SIG-M5 (cell line): ENCODE data around the gene RMND5A.
"Not testable (repeated sequence)": the region's sequence is repeated elsewhere in the genome, so short reads cannot be mapped to it uniquely, and the experiment has no call there.

Experiments used
- DNase-seq: peaks from one replicate; lab custom pipeline; 2025; lab: John Stamatoyannopoulos, UW

RMND5A gene, protein sequence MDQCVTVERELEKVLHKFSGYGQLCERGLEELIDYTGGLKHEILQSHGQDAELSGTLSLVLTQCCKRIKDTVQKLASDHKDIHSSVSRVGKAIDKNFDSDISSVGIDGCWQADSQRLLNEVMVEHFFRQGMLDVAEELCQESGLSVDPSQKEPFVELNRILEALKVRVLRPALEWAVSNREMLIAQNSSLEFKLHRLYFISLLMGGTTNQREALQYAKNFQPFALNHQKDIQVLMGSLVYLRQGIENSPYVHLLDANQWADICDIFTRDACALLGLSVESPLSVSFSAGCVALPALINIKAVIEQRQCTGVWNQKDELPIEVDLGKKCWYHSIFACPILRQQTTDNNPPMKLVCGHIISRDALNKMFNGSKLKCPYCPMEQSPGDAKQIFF

DNA sequence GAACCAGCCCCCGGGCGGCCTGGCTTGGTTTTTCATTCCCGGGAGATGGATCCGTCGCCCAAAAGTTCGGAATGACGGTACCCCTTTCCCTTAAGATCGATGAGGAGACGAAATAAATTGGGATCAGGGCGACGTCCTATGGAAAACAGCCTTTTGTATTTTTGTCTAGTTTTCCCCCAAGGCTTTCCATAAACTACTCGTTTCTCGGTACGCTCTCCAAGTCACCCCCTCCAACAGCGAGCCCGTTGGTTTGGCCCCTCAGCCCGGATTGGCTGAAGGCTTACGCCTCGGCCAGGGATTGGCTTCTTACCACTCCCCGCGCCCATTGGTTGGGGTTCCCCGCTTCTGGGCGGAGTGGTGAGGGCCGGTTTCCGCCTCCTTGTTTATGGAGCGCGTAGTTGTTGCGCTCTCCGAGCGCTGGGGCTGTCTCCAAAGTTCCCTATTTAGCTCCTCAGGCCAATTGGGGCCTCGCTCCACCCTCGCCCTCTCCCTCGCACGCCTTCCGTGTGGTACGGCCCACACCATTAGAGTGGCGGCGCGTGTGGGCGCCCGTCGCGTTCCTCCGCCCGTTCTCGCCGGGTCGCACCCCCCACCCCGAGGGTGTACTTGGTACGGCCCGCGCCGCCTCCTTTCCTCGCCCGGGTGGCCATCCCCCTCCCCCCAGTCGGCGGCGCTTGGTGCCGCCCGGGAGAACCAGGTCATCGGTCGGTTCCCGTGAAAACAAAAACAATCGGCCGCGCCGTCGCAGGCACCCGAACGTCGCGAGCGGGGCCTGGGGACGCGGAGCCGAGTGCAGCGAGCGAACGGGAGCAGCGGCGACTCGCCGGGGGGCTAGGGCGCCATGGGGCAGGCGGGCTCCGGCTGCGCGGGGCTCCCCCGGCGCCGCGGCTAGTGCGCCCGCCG is at the start of gene RMND5A:
TSS of gene RMND5A (plus strand) at position 655 of the 903 bp plus-strand sequence. CDS start 377 bp downstream, outside the sequence.
- peak; percentile 76 for DNase-seq

DNA sequence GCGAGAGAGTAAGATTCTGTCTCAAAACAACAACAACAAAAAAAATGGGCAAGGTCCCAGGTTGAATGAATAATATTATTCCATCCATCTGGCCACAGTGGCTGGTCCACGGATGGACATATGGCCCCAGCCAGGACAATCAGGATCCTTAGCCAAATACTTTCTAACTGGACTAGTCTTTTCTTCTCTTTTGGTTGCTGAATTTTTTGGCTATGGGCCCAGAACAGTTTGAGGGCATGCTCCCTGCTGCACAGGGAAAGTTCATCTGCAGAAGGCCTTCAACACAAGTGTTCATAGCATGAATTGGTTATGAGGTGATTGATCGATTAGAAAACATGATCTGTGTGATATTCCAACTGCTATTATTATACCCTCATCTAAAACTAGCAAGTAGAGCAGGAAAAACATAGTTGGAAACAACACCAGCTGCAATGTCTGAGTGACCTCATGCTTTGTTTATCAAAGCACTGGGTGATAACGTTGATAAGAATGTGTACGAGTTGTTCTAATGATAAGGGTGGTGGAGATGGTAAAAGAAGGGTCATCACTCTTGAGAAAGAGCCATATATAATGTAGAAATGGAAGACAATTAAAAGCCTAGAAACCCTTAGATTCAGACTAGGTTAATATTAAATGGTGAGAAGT is 48.6 kb upstream of the RMND5A start:
- DNase-seq: no peak

DNA sequence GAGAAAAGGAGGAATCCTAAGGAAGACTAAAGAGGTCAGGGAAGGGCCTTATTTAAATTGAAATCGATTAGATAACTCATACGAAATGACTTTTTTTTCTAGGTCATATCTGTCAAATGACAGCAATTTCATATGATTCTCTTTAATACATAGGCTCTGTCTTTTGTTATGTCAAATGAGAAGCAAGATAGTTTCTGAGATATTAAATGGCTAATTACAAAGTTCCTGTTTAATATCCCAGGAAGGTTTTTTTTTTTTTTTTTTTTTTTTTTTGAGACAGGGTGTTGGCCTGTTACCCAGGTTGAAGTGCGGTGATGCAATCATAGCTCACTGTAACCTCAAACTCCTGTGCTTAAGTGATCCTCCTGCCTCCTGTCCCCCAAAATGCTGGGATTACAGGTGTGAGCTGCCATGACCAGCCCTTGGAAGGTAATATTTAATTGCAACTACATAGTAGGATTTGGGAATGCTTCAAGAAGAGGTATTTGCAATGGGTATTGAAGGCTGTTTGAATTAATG is 48.0 kb upstream of the RMND5A start:
- DNase-seq: no peak

DNA sequence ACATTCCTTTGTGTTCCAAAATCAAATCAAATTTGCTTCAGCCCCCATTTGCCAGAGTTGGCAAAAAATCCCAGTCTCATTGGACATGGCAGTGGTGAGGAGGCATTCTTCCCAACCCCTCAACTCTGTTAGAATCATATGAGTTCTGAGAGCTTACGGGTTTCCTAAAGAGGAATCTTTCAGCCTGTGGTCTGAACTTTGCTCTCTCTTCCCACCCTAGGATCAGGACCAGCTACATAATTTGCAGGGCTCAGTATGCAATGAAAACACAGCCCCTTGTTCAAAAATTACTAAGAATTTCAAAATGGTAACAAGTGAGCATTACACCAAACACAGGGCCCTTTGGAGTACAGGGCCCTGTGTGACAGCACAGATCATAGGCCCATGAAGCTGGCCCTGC is 47.1 kb upstream of the RMND5A start:
- DNase-seq: no peak

DNA sequence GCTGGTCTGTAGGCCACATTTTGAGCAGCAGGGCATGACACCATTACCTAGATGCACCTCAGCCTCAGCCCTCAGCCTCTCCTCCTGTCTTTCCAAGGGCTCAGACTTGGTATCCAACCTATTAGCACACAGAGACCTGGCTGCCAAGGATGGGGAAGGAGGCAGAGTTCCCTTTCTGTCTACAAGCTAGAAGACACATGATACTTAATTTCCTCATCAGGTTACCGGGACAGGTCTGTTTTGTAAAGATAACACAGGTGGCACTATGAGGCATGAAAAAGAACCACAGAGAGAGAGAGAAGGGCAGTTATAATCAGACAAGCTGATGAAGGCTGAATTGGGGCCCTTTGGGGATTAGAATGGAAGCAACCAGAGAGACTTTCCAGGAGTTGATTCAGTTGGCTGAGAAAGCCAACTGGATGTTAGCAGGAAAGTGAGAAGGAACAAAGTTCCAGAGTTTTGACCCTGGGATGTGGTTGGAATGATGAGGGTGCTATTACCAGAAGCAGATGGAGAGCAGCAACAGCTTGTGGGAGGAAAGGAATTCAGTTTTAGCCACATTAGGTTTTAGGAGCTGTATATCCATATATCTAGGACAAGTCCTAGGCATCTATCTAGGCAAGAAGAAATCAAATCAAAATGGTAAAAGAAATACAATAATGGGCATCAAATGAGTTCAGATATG is 46.0 kb upstream of the RMND5A start:
- no peak for DNase-seq

DNA sequence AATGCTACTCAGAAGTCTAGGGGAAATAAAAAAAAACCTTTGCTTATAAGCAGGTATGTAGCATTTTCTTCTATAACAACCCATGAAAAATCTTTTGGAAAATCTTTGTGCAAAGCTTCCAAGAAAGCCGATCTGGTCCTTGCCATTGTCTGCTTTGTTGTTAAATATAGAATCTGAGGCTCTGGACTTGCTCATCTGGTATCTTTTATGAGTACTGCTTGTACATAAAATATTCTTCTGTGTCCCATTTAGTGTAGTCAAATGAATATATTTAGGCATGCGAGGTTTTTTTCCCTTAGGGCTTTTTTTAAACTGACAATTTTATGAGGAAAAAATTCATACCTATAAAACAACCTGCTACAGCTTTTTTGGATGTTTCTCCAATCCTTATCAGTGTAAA is 45.0 kb upstream of the RMND5A start:
- no peak for DNase-seq

DNA sequence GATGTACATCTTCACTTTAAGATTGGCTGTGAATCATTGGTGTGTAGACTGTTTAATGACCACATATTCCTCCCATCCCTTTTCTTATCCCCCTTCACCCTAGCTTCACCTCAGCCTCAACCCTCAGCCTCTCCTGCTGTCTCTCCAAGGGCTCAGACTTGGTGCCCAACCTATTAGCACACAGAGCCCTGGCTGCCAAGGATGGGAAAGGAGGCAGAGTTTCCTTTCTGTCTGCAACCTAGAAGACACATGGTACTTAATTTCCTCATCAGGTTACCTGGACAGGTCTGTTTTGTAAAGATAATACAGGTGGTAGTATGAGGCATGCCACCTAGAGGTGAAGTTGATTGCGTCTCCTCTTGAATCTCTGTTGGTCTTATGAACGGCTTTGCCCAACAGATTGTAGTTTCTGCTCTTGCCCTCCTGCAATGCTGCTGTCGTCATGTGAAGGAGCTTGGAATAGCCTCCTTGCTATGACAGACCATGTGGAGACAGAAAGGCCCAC is 44.5 kb upstream of the RMND5A start:
- no peak for DNase-seq

DNA sequence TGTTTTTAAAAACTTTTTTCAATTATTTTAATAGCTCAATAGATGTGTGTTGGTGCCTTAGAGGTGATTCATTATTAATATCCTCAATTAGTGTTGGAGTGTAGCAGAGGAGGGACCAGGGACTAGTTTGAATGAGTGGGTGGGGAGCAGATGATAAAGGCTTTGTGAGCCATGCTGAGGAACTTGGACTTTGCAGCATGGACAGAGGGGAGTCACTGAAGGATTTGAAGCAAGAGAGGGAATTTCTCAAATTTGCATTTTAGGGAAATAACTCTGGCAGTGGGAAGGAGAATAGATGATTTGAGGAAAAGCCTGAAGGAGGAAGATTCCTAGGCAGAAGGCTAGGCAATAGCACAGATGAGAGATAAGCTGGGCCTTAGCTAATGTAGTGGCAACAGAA is 42.3 kb upstream of the RMND5A start:
- no peak for DNase-seq

DNA sequence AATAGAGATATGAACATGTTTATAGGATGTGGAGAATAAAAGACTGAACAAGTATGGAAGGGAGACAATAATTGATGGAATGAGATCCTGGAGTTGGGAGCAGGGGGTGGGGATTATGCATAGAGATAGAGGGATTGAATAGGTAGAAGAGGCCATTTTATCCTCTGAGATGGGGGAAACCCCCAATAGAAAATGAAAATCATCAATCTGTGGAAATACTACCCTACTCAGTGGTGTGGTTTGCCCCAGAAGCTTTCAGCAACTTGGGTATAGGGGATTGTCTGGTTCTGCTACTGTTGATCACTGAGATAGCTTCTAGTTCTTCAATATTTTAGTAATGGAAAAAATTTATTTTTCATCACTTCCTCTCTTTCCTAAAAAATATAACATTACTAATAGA is 41.1 kb upstream of the RMND5A start:
- DNase-seq: no peak

DNA sequence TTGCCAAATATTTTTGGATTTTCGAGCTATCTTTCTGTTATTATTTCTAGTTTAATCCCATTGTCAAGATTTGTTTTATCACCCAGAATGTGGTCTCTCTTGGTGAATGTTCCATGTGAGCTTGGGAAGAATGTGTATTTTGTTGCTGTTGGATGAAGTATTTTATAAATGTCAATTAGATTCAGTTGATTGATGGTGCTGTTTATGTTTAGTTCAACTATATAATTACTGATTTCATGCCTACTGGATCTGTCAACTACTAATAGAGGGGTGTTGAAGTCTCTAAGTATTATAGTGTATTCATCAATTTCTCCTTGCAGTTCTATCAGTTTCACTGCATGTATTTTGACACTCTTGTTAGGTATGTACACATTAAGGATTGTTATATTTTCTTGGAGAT is 34.7 kb upstream of the RMND5A start:
- no peak for DNase-seq

DNA sequence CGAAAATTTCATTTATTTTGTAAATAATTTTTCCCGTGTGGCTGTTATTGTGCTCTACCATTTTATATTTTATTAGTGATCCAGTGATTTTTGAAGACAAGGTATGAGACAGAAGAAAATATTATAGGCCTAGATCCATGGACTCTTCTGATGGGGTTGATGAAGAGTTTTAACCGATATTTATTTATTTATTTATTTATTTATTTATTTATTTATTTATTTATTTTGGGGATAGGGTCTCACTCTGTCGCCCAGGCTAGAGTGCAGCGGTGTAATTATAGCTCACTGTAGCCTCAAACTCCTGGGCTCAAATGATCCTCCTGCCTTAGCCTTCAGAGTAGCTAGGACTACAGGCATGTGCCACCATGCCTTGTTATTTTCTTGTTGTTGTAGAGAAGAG is 33.6 kb upstream of the RMND5A start:
- DNase-seq: no peak

DNA sequence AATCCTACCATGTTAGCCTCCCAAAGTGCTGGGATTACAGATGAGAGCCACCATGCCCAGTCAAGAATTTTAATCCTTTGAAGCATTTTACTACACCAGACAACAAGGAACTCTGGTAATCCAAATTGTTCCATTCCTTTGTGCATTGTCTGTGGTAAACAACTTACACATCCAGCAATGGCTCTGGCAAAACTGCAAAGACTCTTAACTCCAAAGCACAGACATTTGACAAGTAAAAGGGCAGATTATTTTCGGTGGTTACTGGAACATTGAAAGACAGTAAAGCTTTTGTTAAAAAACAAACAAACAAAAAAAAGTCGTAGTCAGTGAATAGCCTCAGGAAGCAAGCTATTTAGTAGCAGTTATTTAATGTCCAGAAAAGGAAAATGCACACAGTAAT is 33.2 kb upstream of the RMND5A start:
- no peak for DNase-seq

DNA sequence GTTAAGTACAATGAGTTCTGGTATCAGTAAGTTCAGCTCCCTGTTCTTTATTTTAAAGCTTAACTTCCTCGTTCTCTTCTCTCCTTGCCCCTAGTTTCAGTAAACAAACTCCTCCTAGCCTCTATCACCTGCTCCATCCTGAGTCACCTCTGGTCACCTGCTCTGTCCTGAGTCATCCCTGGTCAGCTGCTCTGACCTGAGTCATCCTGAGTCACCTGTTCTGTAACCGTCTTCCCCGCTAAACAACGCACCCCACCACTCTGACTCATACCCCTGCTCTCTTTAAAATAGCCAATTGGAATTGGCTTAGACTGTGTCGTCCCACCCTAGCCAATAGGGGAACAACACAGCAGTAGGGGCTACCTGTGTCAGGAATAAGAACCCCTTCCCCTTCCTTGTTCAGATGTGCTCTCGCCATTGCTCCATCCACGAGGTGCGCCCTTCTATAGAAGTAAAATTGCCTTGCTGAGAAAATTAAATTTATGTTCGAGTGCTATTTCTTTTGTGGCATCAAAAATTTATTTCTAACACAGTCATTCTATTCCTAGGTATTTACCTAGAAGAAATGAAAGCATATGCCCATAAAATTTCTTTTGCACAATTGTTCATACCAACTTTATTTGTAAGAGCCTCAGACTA is 24.9 kb upstream of the RMND5A start:
- DNase-seq: no peak

DNA sequence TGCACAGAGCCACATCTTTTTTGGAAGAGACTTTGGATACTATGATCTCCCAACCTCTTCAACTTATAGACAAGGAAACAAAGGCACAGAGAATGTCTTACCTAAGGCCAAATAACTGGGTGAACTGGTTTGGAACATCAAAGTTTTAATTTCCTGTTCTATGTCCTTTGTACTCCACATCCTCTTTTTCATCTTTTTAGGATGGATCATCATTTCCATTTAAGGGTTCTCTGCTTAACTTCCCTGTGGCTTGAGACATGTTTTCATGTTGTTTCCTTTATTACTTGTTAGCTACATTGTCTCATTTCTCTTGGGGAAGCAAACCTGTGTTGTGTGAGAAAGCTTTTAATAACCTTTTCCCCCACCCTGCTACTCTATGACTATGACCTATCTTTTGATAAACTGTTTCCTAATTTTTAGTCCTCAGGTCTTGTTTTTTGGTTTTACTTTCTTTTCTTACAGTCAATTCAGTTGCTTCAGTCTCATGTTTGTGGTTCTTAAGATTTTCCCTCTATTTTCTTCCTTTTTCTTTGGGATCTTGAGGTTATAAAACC is 22.5 kb upstream of the RMND5A start:
- DNase-seq: no peak

DNA sequence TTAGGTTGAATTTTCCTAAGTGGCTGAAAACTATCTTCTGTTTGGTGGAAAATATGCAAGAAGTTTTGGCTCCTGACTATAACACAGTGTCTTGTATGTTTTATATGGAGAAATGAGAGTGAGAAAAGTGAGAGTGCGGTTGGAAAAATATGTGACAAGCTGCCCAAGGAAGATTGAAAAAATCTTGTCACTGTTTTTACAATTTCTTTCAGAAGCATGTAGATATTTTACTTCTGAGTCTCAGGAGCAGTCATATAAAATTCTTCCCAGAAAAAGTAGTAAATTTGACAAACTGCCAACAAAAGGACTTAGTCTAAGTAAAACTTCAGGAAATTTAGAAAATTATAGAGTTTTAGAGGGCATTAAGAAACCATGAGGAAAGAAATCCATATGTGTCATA is 19.4 kb upstream of the RMND5A start:
- no peak for DNase-seq

DNA sequence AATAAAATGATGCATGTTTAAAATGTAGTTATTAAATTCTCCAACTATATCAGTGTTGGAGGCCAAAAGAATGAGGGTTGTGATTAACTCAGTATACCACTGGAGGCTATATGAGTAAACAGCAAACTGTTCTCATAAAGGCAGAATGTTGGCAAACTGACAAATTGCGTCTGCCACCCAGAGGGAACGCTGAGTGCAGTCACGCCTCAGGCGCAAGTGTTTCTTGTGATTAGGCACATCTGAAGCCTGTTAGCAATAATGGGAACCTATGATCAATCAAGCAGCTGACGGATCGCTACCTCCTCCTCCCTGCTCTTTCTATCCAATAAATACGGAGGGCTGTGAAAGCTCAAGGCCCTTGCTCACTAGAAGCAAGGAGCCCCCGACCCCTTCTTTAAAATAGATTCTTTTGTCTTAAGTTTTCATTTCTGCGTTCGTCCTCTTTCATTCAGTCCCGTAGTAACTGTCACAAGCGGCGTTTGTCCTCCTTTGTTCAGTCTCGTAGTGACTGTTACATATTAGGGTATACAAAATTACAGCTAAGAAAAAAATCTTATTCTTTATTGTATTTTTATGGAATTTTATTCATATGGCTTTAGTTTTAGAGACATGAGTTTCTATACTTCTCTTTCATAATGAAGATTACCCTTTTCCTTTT is 16.3 kb upstream of the RMND5A start:
- DNase-seq: no peak

DNA sequence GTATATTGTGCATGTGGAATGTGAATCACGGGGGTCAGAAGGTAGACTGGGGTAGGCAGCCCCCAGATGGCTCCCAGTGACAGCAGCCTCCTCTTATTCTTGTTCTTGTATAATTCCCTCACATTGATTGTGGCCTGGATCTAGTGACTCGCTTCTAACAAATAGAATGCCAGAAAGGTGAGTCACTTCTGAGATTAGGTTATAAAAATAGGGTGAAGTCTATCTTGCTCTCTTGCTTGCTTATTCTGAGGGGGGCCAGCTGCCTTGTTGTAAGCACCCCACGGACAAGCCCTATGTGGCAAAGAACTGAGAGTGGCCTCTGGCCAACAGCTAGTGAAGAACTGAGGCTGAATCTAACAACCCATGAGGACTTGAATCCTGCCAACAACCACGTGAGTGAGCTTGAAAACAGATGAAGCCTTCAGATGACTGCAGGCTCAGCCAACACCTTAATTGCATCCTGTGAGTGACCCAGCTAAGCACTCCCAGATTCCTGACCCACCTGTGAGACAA is 15.6 kb upstream of the RMND5A start:
- no peak for DNase-seq

DNA sequence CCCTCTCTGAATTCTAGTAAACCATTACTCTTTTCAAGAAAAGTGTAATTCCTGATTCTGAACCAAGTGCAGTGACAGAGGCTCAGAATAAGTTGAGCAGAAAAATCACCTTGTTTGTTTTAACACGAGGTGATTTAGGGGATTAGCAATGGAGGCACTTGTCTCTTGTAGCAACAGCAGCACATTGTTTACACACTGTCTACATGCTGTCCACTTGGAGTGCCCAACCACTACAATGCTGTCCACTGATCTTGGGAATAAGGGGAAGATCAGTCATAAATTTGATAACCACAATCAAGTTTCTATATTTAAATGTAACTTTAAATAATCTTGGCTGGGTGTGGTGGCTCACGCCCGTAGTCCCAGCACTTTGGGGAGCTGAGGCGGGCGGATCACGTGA is 13.9 kb upstream of the RMND5A start:
- no peak for DNase-seq

DNA sequence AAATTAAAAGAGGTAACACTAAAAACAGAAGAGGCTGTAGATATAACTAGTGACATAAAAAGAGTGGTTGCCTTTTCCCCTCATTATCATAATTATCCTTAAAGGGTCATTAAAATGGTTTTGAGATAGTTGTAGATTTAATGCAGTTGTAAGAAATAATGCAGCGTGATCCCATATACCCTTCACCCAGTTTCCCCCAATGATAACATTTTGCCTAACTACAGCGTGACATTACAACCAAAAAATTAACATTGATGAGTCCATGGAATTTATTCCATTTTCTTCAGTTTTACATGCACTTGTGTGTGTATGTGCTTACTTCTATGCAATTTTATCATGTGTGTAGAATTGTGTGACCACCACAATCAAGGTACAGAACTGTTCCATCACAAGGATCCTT is 13.2 kb upstream of the RMND5A start:
- DNase-seq: no peak

DNA sequence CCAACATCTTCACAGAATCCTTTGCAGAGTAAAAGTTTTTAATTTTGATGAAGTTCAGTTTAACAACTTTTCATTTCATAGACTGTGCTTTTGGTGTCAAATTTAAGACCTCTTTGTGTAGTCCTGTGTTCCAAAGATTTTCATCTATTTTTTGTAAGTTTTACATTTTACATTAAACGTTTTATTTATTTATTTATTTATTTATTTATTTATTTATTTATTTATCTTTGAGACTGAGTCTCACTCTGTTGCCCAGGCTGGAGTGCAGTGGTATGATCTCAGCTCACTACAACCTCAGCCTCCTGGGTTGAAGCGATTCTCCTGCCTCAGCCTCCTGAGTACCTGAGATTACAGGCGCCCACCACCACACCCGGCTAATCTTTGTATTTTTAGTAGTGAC is 12.0 kb upstream of the RMND5A start:
- DNase-seq: not testable (repeated sequence)
